IMR-90 (cell line): ENCODE results near the gene DHX29. TPM values are rescaled to one million over a fixed set of nuclear protein-coding genes. Genes with fewer than 3 reads are reported as not detected.

Source experiments
- ATAC-seq: fragments of 200-7000 bp; cut with Tn5 transposase; 2 replicates; pipeline ENCODE4 v1.9.1; 2020; ENCODE audit warnings: low read depth, mild to moderate bottlenecking, moderate library complexity
- BruUV-seq: library from RNA; stranded (reverse); fragments of 400-500 nt; replicated peaks from 2 replicates; lab custom pipeline; 2021; lab: Mats Ljungman, UMichigan
- CTCF ChIA-PET: fragments of 300-600 bp; formaldehyde crosslinking; extraction: SDS; loops from one replicate; lab custom pipeline; 2021; ENCODE audit warnings: antibody characterized with exemption; lab: Yijun Ruan, JAX
- POLR2A ChIA-PET: fragments of 300-600 bp; sonication (Branson Sonifier 250); formaldehyde crosslinking; loops from one replicate; lab custom pipeline; 2022; ENCODE audit warnings: antibody characterized with exemption; ENCODE audit not compliant: unreplicated experiment; lab: Charles Lee
- DNase-seq: peaks from one replicate; pipeline ENCODE4 v3.0.0; 2013
- H2AFZ ChIP-seq: replicated peaks from 2 replicates; pipeline ENCODE3; 2013; ENCODE audit warnings: low read length, mild to moderate bottlenecking; ENCODE audit not compliant: poor library complexity
- H2AK5ac ChIP-seq: 2 replicates; pipeline ENCODE4 v1.6.1; 2013; ENCODE audit warnings: low read depth, low read length, inconsistent platforms
- H2AK9ac ChIP-seq: replicated peaks from 2 replicates; pipeline ENCODE3; 2013; ENCODE audit warnings: mild to moderate bottlenecking, low read depth, low read length, moderate library complexity; ENCODE audit not compliant: poor library complexity
- H2BK120ac ChIP-seq: 2 replicates; pipeline ENCODE4 v1.6.1; 2013; ENCODE audit warnings: low read depth, low read length, inconsistent platforms
- H2BK15ac ChIP-seq: 3 replicates; pipeline ENCODE4 v1.6.1; 2013; ENCODE audit warnings: low read depth, low read length, inconsistent platforms
- H2BK20ac ChIP-seq: 2 replicates; pipeline ENCODE4 v1.6.1; 2013; ENCODE audit warnings: low read depth, mild to moderate bottlenecking, inconsistent platforms, low read length, moderate library complexity
- H2BK5ac ChIP-seq: 2 replicates; pipeline ENCODE4 v1.6.1; 2013; ENCODE audit warnings: mild to moderate bottlenecking, low read depth, low read length, inconsistent platforms; ENCODE audit not compliant: poor library complexity, severe bottlenecking
- H3K14ac ChIP-seq: replicated peaks from 2 replicates; pipeline ENCODE4 v1.6.1; 2013; ENCODE audit warnings: low read depth, low read length, inconsistent platforms
- H3K18ac ChIP-seq: 2 replicates; pipeline ENCODE4 v1.6.1; 2013; ENCODE audit warnings: low read depth, low read length, control low read depth
- H3K23ac ChIP-seq: 2 replicates; pipeline ENCODE4 v1.6.1; 2013; ENCODE audit warnings: low read depth, low read length, inconsistent platforms
- H3K27ac ChIP-seq: 2 replicates; pipeline ENCODE4 v1.5.1; 2013; ENCODE audit warnings: mild to moderate bottlenecking, control low read depth, low read length; ENCODE audit not compliant: insufficient read depth
- H3K27me3 ChIP-seq: 2 replicates; pipeline ENCODE4 v1.6.1; 2013; ENCODE audit warnings: low read length; ENCODE audit not compliant: control insufficient read depth, insufficient read depth
- H3K36me3 ChIP-seq: 2 replicates; pipeline ENCODE4 v1.6.1; 2013; ENCODE audit warnings: low read length, mixed read lengths; ENCODE audit not compliant: control insufficient read depth, insufficient read depth
- H3K4ac ChIP-seq: 2 replicates; pipeline ENCODE4 v1.6.1; 2013; ENCODE audit warnings: low read depth, low read length, inconsistent platforms
- H3K4me1 ChIP-seq: 2 replicates; pipeline ENCODE4 v1.6.1; 2013; ENCODE audit warnings: low read length, mixed read lengths; ENCODE audit not compliant: control insufficient read depth, insufficient read depth
- H3K4me2 ChIP-seq: 2 replicates; pipeline ENCODE4 v1.6.1; 2013; ENCODE audit warnings: low read depth, mild to moderate bottlenecking, control low read depth, low read length, moderate library complexity
- H3K4me3 ChIP-seq: 2 replicates; pipeline ENCODE4 v1.5.1; 2013; ENCODE audit warnings: low read depth, mild to moderate bottlenecking, control low read depth, low read length, moderate library complexity; ENCODE audit not compliant: insufficient read depth
- H3K56ac ChIP-seq: 2 replicates; pipeline ENCODE4 v1.6.1; 2013; ENCODE audit warnings: low read length, inconsistent platforms; ENCODE audit not compliant: insufficient read depth; ENCODE audit errors: extremely low read depth
- H3K79me1 ChIP-seq, 2 experiments: 2 replicates each; pipeline ENCODE4 v1.6.1; 2013; ENCODE audit warnings: low read length in 2 of 2, inconsistent platforms in 1 of 2, low read depth in 1 of 2
- H3K9ac ChIP-seq: 2 replicates; pipeline ENCODE4 v1.6.1; 2013; ENCODE audit warnings: low read depth, low read length, control low read depth
- H3K9me1 ChIP-seq: 2 replicates; pipeline ENCODE4 v1.6.1; 2013; ENCODE audit warnings: low read length, inconsistent platforms; ENCODE audit not compliant: insufficient read depth
- H3K9me3 ChIP-seq: 2 replicates; pipeline ENCODE4 v1.6.1; 2013; ENCODE audit warnings: low read length; ENCODE audit not compliant: control insufficient read depth, insufficient read depth
- H4K20me1 ChIP-seq: 2 replicates; pipeline ENCODE4 v1.6.1; 2013; ENCODE audit warnings: low read length, inconsistent platforms; ENCODE audit not compliant: insufficient read depth
- H4K5ac ChIP-seq: 2 replicates; pipeline ENCODE4 v1.6.1; 2013; ENCODE audit warnings: mild to moderate bottlenecking, low read depth, low read length, control low read depth
- H4K8ac ChIP-seq, 2 experiments: 2 replicates each; pipeline ENCODE4 v1.6.1; 2013; ENCODE audit warnings: low read depth in 2 of 2, low read length in 2 of 2, control low read depth in 1 of 2, inconsistent platforms in 1 of 2
- H4K91ac ChIP-seq: 2 replicates; pipeline ENCODE4 v1.6.1; 2013; ENCODE audit warnings: low read depth, low read length, inconsistent platforms; ENCODE audit not compliant: insufficient read depth
- CHD1 ChIP-seq: IDR thresholded peaks from 2 replicates; pipeline ENCODE4 v1.6.1; 2012; ENCODE audit warnings: low read depth, low read length, improper control_type of control experiment
- CTCF ChIP-seq: conservative IDR thresholded peaks from 2 replicates; pipeline ENCODE4 v1.5.1; 2012; ENCODE audit warnings: mild to moderate bottlenecking, low read depth, low read length, improper control_type of control experiment
- FOS ChIP-seq: fragments of 150-350 bp; IDR thresholded peaks from 2 replicates; pipeline ENCODE4 v1.6.1; 2016; ENCODE audit warnings: low read depth, low read length
- MAFK ChIP-seq: IDR thresholded peaks from 2 replicates; pipeline ENCODE4 v1.6.1; 2012; ENCODE audit warnings: low read depth, low read length, improper control_type of control experiment
- MXI1 ChIP-seq: IDR thresholded peaks from 2 replicates; pipeline ENCODE4 v1.6.1; 2012; ENCODE audit warnings: low read depth, mild to moderate bottlenecking, low read length, moderate library complexity, borderline replicate concordance
- POLR2A ChIP-seq: IDR thresholded peaks from 2 replicates; pipeline ENCODE4 v1.6.1; 2012; ENCODE audit warnings: mild to moderate bottlenecking, low read depth, low read length
- RAD21 ChIP-seq: IDR thresholded peaks from 2 replicates; pipeline ENCODE4 v1.6.1; 2012; ENCODE audit warnings: low read length, improper control_type of control experiment
- RCOR1 ChIP-seq: IDR thresholded peaks from 2 replicates; pipeline ENCODE4 v1.6.1; 2012; ENCODE audit warnings: mild to moderate bottlenecking, low read length, improper control_type of control experiment; ENCODE audit not compliant: insufficient replicate concordance
- SMC3 ChIP-seq: fragments of 150-350 bp; IDR thresholded peaks from 2 replicates; pipeline ENCODE4 v1.6.1; 2016; ENCODE audit warnings: low read depth, mild to moderate bottlenecking, antibody characterized with exemption, low read length, moderate library complexity
- dilution Hi-C: fragments of 300-500 bp; cut with HindIII; formaldehyde crosslinking; loops from one replicate; pipeline ENCODE4 v1.14.3; 2018; ENCODE audit warnings: low sequenced_read_pairs; ENCODE audit not compliant: unreplicated experiment
- in situ Hi-C: fragments of 300-500 bp; cut with MboI; formaldehyde crosslinking; loops from 3 replicates; pipeline ENCODE4 v1.14.3; 2019; ENCODE audit warnings: low sequenced_read_pairs, inconsistent platforms, mixed read lengths
- intact Hi-C: fragments of 100-400 bp; cut with micrococcal nuclease; formaldehyde crosslinking; loops from 2 replicates; pipeline ENCODE4 v1.10.0; 2022
- polyA plus RNA-seq, 3 experiments: library from polyadenylated mRNA; depleted of rRNA; stranded (reverse); fragments of >200 nt; gene quantifications; 2 replicates each; pipeline ENCODE4 v1.2.3, GENCODE V29; 2012; ENCODE audit warnings: low replicate concordance in 1 of 3
- total RNA-seq: library from RNA; depleted of rRNA; stranded (reverse); fragments of >200 nt; gene quantifications from 2 replicates; pipeline ENCODE4 v1.2.3, GENCODE V29; 2012

DHX29 gene
- total and polyA plus RNA-seq, 2 of the 4 experiments (the other 2 are of a cell fraction), result 9.5 to 25.6 TPM

- Histone ChIP-seq H2BK120ac (no peak overlapping the region), H2BK20ac (no peak overlapping the region), H2AK5ac (no peak overlapping the region), H4K91ac (no peak overlapping the region), H3K4me2 (no peak overlapping the region), H3K9me1 (no peaks in the 10 kb centered on the region), H3K36me3 (no peaks in the 10 kb centered on the region), H3K4me1 (peaks cover 2% of the 10 kb centered on the region; the same call in 1 of the 2 replicates), H3K9me3 (peaks cover 15% of the 10 kb centered on the region), H3K23ac (no peak overlapping the region), H3K56ac (no peak overlapping the region), H2BK15ac (no peak overlapping the region), H3K18ac (no peak overlapping the region), H2AFZ (no peak overlapping the region), H4K5ac (no peak overlapping the region), H3K9ac (no peak overlapping the region), H3K4me3 (no peak overlapping the region), H3K27ac (no peak overlapping the region), H2AK9ac (no peak overlapping the region), H4K20me1 (peaks cover 28% of the 10 kb centered on the region; the same call in 1 of the 2 replicates), H4K8ac (no peak overlapping the region), H3K27me3 (peaks cover 96% of the 10 kb centered on the region), H3K79me1 (no peaks in the 10 kb centered on the region), H2BK5ac (no peak overlapping the region), H3K4ac (no peak overlapping the region), H3K14ac (no peak overlapping the region)
- TF ChIP-seq CHD1 (no peak), RCOR1 (no peak), MAFK (no peak), MXI1 (no peak), CTCF (no peak), POLR2A (no peak), SMC3 (no peak), RAD21 (no peak), FOS (no peak)
- no TSS peak for BruUV-seq
- dilution Hi-C loops, result no loop called here
- in situ Hi-C loops, result no loop called here
- POLR2A ChIA-PET, result no interaction called here
- intact Hi-C loops, result no loop called here
- DNase-seq, result no peak
- no peak for ATAC-seq
- CTCF ChIA-PET, result interaction anchor here (0.6 to 1.8 kb wide), 2 partner anchors 13 to 256 kb away, joined by 4 to 5 read pairs; no protein-coding TSS in a partner anchor
Measured at GRCh38 chr5:55225346-55225745, 82.1 kb downstream of the DHX29 start.
